Stimulated activated CD4-positive, alpha-beta T cell treated with anti-CD3 and anti-CD28 coated beads, Interleukin-4, amount 100 ng/mL, for 24 hours (primary cell): Measurements from ENCODE around the gene RECQL5.
A peak's percentile ranks its signal among the peaks of the same experiment; 100 is the strongest.
"Not testable (repeated sequence)": the region's sequence is repeated elsewhere in the genome, so short reads cannot be mapped to it uniquely, and the experiment has no call there.

Experiments used
- DNase-seq: peaks from one replicate; pipeline ENCODE4 v3.0.0-alpha.2; 2020

The RECQL5 gene

DNA sequence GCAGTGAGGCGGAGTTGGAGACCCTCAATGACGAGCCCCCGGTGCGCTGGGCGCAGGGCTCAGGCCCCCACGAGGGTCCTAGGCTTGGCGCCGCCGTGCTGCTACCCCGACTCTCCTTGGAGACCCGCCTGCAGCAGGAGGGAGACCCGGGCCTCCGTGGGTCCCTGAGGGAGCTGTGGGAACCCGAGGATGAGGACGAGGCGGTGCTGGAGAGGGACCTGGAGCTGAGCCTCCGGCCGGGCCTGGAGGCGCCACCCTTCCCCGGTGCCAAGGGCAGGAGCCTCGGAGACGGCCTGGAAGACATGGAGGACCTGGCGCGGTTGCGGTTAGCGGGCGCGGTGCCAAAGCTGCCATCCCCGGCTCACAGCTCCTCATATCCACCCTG, 77.0 kb downstream of the RECQL5 start:
- DNase-seq: no peak

GRCh38 chr17:75589012-75589918, 77.7 kb downstream of the RECQL5 start:
- DNase-seq: peak; percentile 97

DNA sequence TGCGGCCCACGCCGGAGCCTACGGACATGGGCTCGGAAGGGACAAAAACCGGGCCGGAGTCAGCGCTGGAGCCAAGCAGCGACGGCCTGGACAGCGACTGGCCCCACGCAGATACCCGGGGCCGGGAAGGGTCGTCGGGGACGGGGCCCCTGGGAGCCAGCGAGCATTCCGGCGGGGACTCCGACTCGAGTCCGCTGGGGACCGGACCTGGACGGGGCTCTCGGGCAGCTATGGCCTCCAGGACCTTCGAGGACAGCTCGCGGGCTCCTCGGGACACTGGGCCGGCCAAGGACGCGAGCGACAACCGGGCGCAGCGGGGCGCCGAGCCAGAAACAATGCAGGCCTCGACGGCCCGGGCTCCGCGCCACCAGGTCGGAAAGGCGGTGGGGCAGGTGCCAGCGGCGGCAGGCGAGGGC, 78.3 kb downstream of the RECQL5 start:
- no peak for DNase-seq

GRCh38 chr17:75587675-75588595, 79.0 kb downstream of the RECQL5 start, which contains the start of gene MYO15B:
Gene MYO15B (plus strand): TSS chr17:75587800. CDS start chr17:75588058, 258 bp downstream.
- peak; percentile 45 for DNase-seq

DNA sequence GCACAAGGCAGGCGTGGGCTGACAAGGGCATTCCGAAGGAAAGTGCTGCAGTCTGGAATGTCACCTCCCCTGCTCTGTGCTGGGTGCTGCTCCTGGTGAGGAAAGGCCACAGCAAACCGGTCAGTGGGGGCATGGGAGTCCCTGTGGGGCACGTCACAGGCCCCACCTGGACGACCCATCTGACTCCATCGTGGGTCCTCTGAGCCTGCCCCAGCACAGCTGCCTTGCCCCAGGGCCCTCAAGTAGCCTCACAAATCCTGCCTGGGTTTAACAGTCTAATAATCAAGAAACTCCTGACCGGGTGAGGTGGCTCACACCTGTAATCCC, 82.1 kb downstream of the RECQL5 start:
- DNase-seq: no peak

GRCh38 chr17:75583197-75583596, 83.8 kb downstream of the RECQL5 start:
- DNase-seq: not testable (repeated sequence)

DNA sequence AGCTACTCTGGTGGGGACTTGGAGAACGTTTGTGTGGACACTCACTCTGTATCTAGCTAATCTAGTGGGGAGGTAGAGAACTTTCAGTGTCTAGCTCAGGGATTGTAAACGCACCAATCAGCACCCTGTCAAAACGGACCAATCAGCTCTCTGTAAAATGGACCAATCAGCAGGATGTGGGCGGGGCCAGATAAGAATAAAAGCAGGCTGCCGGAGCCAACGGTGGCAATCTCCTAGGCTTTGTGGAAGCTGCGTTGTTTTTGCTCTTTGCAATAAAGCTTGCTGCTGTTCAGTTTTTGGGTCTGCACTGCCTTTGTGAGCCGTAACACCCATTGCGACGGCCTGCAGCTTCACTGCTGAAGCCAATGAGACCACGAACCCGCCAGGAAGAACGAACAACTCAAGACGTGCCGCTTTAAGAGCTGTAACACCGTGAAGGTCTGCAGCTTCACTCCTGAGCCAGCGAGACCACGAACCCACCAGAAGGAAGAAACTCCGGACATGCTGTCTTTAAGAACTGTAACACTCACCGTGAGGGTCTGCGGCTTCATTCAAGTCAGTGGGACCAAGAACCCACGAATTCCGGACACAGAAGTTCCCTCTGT, 85.7 kb downstream of the RECQL5 start:
- peak; percentile 44 for DNase-seq
